ENCODE data around the gene GRM7.

DNA sequence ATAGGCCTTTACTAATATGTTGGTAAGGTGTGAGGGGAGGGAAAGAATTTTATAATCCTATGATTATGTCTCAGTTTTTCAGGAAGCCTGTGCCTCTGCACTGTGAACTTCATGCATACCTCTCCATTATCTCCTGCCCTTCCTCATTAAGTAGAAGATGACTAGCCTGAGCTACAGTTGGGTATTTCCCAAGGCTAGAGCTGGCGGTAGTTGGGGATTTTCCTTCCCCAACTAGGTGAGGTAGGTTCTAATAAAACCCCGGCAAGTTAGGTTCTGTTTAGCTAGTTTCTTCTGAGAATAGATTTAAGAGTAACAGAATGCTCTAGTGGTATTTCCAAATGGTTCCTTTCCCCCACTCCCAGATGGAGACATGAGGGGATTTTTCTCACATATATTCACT lies 414.5 kb downstream of the GRM7 start:
- TF ChIP-seq, protein P1, sequence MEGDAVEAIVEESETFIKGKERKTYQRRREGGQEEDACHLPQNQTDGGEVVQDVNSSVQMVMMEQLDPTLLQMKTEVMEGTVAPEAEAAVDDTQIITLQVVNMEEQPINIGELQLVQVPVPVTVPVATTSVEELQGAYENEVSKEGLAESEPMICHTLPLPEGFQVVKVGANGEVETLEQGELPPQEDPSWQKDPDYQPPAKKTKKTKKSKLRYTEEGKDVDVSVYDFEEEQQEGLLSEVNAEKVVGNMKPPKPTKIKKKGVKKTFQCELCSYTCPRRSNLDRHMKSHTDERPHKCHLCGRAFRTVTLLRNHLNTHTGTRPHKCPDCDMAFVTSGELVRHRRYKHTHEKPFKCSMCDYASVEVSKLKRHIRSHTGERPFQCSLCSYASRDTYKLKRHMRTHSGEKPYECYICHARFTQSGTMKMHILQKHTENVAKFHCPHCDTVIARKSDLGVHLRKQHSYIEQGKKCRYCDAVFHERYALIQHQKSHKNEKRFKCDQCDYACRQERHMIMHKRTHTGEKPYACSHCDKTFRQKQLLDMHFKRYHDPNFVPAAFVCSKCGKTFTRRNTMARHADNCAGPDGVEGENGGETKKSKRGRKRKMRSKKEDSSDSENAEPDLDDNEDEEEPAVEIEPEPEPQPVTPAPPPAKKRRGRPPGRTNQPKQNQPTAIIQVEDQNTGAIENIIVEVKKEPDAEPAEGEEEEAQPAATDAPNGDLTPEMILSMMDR (conservative IDR thresholded peaks at IDR 0.05 in 1 of 2, IDR thresholded peaks at IDR 0.05 in 1 of 2; ENCODE audit: extremely low read depth in 1 of 2, insufficient read depth in 1 of 2, low read depth in 1 of 2, low read length in 2 of 2) = no peak
- TF ChIP-seq EZH2 (IDR thresholded peaks at IDR 0.05; ENCODE audit: borderline replicate concordance, low read length) = no peak

Measured in mammary epithelial cell (primary cell).